CD4-positive, alpha-beta T cell treated with Interferon gamma for 1 hour (primary cell): ENCODE measurements around the gene RNF34.

Experiments
- DNase-seq: peaks from one replicate; pipeline ENCODE4 v3.0.0-alpha.2; 2020

RNF34 gene

GRCh38 chr12:121467638-121468498 is 68.0 kb downstream of the RNF34 start:
- no peak for DNase-seq

GRCh38 chr12:121468499-121468801 is 68.5 kb downstream of the RNF34 start:
- no peak for DNase-seq

GRCh38 chr12:121470751-121471150 is 70.8 kb downstream of the RNF34 start:
- no peak for DNase-seq

GRCh38 chr12:121472150-121472905 is 72.4 kb downstream of the RNF34 start:
- DNase-seq: no peak
